ENCODE measurements around the gene AMPH. TPM values are rescaled to one million over a fixed set of nuclear protein-coding genes. Genes with fewer than 3 reads are reported as not detected.
"Not testable (repeated sequence)": the region's sequence is repeated elsewhere in the genome, so short reads cannot be mapped to it uniquely, and the experiment has no call there.

Gene AMPH
- total RNA-seq, 1 donor from 2014 or later, result 9.4 TPM

DNA sequence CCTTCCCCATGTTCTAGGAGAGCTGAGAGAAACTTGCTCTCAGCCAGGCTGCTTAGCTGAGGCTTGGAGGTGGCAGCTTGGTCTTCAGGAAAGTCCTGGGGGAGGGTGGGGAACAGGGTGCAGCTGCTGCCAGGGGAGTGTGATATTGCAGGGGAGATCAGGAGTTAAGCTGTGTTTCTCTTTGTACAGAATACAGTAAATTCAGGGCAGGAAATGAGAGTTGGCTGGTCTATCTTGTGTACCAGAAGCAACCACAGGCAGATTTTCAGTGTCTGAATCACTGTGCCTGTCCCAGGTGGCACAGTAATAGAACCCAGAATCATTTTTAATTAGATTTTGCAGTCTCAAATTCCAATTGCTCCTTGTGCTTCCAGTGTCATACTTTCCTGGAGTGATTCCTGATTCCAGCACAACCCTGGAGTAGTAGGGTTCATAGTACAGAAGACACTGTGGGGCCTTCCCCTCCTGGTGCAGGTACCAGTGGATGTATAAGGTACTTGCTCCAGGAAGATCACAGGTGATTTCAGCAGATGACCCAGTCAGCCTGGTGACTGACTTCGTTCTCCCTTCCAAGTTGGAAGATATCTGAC lies 263.8 kb downstream of the AMPH start:
- H3K27ac ChIP-seq (ENCODE audit: low read depth, low read length), result no peak overlapping the region
- no peaks in the 10 kb centered on the region for H3K27me3 ChIP-seq (ENCODE audit: control insufficient read depth in 3 of 3, insufficient read depth in 3 of 3, low read length in 3 of 3)
- no peaks in the 10 kb centered on the region for H3K36me3 ChIP-seq (ENCODE audit: control insufficient read depth in 3 of 3, insufficient read depth in 3 of 3, low read length in 3 of 3)
- H3K9me3 ChIP-seq (ENCODE audit: control insufficient read depth in 3 of 3, low read length in 3 of 3), result no peaks in the 10 kb centered on the region
- no peak overlapping the region for H3K9ac ChIP-seq (ENCODE audit: low read depth in 1 of 3, low read length in 3 of 3)
- peaks cover 0 to 4% (median 4%) of the 10 kb centered on the region in 3 donors for H3K4me1 ChIP-seq (ENCODE audit: control insufficient read depth in 3 of 3, insufficient read depth in 3 of 3, low read length in 3 of 3)
- H3K4me3 ChIP-seq (ENCODE audit: low read length in 3 of 3), result no peak overlapping the region

- not testable (repeated sequence) for H3K27ac ChIP-seq (ENCODE audit: low read depth, low read length); H3K9me3 ChIP-seq (ENCODE audit: control insufficient read depth in 3 of 3, low read length in 3 of 3); H3K9ac ChIP-seq (ENCODE audit: low read depth in 1 of 3, low read length in 3 of 3); H3K27me3 ChIP-seq (ENCODE audit: control insufficient read depth in 3 of 3, insufficient read depth in 3 of 3, low read length in 3 of 3); H3K36me3 ChIP-seq (ENCODE audit: control insufficient read depth in 3 of 3, insufficient read depth in 3 of 3, low read length in 3 of 3); H3K4me1 ChIP-seq (ENCODE audit: control insufficient read depth in 3 of 3, insufficient read depth in 3 of 3, low read length in 3 of 3); H3K4me3 ChIP-seq (ENCODE audit: low read length in 3 of 3)
These were observed 267.8 kb downstream of the AMPH start for GRCh38 chr7:38363379-38363778.

- H3K9me3 ChIP-seq (ENCODE audit: control insufficient read depth in 3 of 3, low read length in 3 of 3); H3K9ac ChIP-seq (ENCODE audit: low read depth in 1 of 3, low read length in 3 of 3); H3K4me1 ChIP-seq (ENCODE audit: control insufficient read depth in 3 of 3, insufficient read depth in 3 of 3, low read length in 3 of 3); H3K27ac ChIP-seq (ENCODE audit: low read depth, low read length); H3K4me3 ChIP-seq (ENCODE audit: low read length in 3 of 3); H3K36me3 ChIP-seq (ENCODE audit: control insufficient read depth in 3 of 3, insufficient read depth in 3 of 3, low read length in 3 of 3); H3K27me3 ChIP-seq (ENCODE audit: control insufficient read depth in 3 of 3, insufficient read depth in 3 of 3, low read length in 3 of 3): not testable (repeated sequence)
These were observed 268.4 kb downstream of the AMPH start for GRCh38 chr7:38362611-38363237.

DNA sequence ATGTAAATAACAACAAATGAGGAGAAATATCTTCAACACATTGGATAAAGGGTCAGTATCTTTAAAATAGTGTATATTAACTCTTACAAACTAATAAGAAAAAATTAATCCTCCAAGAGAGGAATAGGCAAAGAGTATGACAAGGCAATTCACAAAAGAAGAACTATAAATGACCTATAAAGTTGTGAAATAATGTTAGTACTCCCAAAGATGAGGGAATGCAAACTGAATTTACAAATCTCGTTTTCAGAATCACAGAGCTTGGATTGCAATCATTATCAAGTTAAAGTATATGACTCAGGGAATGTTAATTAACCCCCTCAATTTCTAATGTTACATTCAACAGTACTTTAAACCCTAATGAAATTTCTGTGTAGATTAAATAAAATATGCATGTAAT lies 270.4 kb downstream of the AMPH start:
- Histone ChIP-seq H3K4me1 (ENCODE audit: control insufficient read depth in 3 of 3, insufficient read depth in 3 of 3, low read length in 3 of 3) (no peaks in the 10 kb centered on the region), H3K27me3 (ENCODE audit: control insufficient read depth in 3 of 3, insufficient read depth in 3 of 3, low read length in 3 of 3) (no peaks in the 10 kb centered on the region), H3K4me3 (ENCODE audit: low read length in 3 of 3) (no peak overlapping the region), H3K27ac (ENCODE audit: low read depth, low read length) (no peak overlapping the region), H3K9me3 (ENCODE audit: control insufficient read depth in 3 of 3, low read length in 3 of 3) (no peaks in the 10 kb centered on the region), H3K36me3 (ENCODE audit: control insufficient read depth in 3 of 3, insufficient read depth in 3 of 3, low read length in 3 of 3) (no peaks in the 10 kb centered on the region), H3K9ac (ENCODE audit: low read depth in 1 of 3, low read length in 3 of 3) (no peak overlapping the region)

- H3K9ac ChIP-seq (ENCODE audit: low read depth in 1 of 3, low read length in 3 of 3); H3K9me3 ChIP-seq (ENCODE audit: control insufficient read depth in 3 of 3, low read length in 3 of 3); H3K27ac ChIP-seq (ENCODE audit: low read depth, low read length); H3K27me3 ChIP-seq (ENCODE audit: control insufficient read depth in 3 of 3, insufficient read depth in 3 of 3, low read length in 3 of 3); H3K4me1 ChIP-seq (ENCODE audit: control insufficient read depth in 3 of 3, insufficient read depth in 3 of 3, low read length in 3 of 3); H3K36me3 ChIP-seq (ENCODE audit: control insufficient read depth in 3 of 3, insufficient read depth in 3 of 3, low read length in 3 of 3); H3K4me3 ChIP-seq (ENCODE audit: low read length in 3 of 3): not testable (repeated sequence)
These were observed 272.0 kb downstream of the AMPH start for GRCh38 chr7:38359071-38359601.

DNA sequence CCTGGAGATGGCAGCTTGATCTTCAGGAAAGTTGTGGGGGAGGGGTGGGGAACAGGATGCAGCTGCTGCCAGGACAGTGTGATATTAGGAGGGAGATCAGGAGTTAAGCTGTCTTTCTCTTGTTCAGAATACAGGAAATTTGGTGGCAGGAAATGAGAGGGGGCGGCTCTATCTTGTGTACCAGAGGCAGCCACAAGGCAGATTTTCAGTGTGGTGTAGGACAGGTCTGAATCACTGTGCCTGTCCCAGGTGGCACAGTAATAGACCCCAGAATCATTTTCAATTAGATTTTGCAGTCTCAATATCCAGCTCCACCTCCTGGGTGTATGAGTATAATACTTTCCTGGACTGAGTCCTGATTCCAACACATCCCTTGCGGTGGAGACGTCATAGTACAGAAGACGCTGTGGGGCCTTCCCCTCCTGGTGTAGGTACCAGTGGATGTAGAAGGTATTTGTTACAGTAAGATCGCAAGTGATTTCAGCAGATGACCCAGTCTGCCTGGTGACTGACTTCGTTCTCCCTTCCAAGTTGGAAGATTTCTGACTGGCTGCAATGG lies 272.8 kb downstream of the AMPH start:
- H3K27ac ChIP-seq (ENCODE audit: low read depth, low read length); H3K27me3 ChIP-seq (ENCODE audit: control insufficient read depth in 3 of 3, insufficient read depth in 3 of 3, low read length in 3 of 3); H3K9me3 ChIP-seq (ENCODE audit: control insufficient read depth in 3 of 3, low read length in 3 of 3); H3K36me3 ChIP-seq (ENCODE audit: control insufficient read depth in 3 of 3, insufficient read depth in 3 of 3, low read length in 3 of 3); H3K9ac ChIP-seq (ENCODE audit: low read depth in 1 of 3, low read length in 3 of 3); H3K4me1 ChIP-seq (ENCODE audit: control insufficient read depth in 3 of 3, insufficient read depth in 3 of 3, low read length in 3 of 3); H3K4me3 ChIP-seq (ENCODE audit: low read length in 3 of 3): not testable (repeated sequence)

- H3K36me3 ChIP-seq (ENCODE audit: control insufficient read depth in 3 of 3, insufficient read depth in 3 of 3, low read length in 3 of 3); H3K4me1 ChIP-seq (ENCODE audit: control insufficient read depth in 3 of 3, insufficient read depth in 3 of 3, low read length in 3 of 3); H3K9me3 ChIP-seq (ENCODE audit: control insufficient read depth in 3 of 3, low read length in 3 of 3); H3K4me3 ChIP-seq (ENCODE audit: low read length in 3 of 3); H3K9ac ChIP-seq (ENCODE audit: low read depth in 1 of 3, low read length in 3 of 3); H3K27me3 ChIP-seq (ENCODE audit: control insufficient read depth in 3 of 3, insufficient read depth in 3 of 3, low read length in 3 of 3); H3K27ac ChIP-seq (ENCODE audit: low read depth, low read length): not testable (repeated sequence)
These were observed 276.8 kb downstream of the AMPH start for GRCh38 chr7:38354271-38354851.

DNA sequence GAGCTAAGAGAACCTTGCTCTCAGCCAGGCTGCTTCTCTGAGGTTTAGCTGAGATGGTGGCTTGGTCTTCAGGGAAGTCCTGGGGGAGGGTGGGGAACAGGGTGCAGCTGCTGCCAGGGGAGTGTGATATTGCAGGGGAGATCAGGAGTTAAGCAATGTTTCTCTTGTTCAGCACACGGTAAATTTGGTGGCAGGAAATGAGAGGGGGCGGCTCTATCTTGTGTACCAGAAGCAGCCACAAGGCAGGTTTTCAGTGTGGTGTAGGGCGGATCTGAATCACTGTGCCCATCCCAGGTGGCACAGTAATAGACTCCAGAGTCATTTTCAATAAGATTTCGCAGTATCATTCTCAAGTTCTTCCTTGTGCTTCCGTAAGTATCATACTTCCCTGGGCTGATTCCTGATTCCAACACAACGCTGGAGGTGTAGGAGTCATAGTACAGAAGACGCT lies 277.7 kb downstream of the AMPH start:
- H3K4me3 ChIP-seq (ENCODE audit: low read length in 3 of 3); H3K9me3 ChIP-seq (ENCODE audit: control insufficient read depth in 3 of 3, low read length in 3 of 3); H3K27ac ChIP-seq (ENCODE audit: low read depth, low read length): not testable (repeated sequence)

DNA sequence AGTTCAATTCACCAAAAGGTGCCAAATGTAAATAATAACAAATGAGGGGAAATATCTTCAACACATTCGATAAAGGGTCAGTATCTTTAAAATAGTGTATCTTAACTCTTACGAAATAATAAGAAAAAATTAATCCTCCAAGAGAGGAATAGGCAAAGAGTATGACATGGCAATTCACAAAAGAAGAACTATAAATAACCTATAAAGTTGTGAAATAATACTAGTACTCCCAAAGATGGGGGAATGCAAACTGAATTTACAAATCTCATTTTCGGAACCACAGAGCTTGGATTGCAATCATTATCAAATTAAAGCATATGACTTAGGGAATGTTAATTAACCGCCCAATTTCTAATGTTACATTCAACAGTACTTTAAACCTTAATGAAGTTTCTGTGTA lies 279.6 kb downstream of the AMPH start:
- no peaks in the 10 kb centered on the region for H3K4me1 ChIP-seq (ENCODE audit: control insufficient read depth in 3 of 3, insufficient read depth in 3 of 3, low read length in 3 of 3)
- no peak overlapping the region for H3K27ac ChIP-seq (ENCODE audit: low read depth, low read length)
- no peaks in the 10 kb centered on the region for H3K27me3 ChIP-seq (ENCODE audit: control insufficient read depth in 3 of 3, insufficient read depth in 3 of 3, low read length in 3 of 3)
- H3K9me3 ChIP-seq (ENCODE audit: control insufficient read depth in 3 of 3, low read length in 3 of 3), result no peaks in the 10 kb centered on the region
- H3K4me3 ChIP-seq (ENCODE audit: low read length in 3 of 3), result no peak overlapping the region
- no peak overlapping the region for H3K9ac ChIP-seq (ENCODE audit: low read depth in 1 of 3, low read length in 3 of 3)
- H3K36me3 ChIP-seq (ENCODE audit: control insufficient read depth in 3 of 3, insufficient read depth in 3 of 3, low read length in 3 of 3), result no peaks in the 10 kb centered on the region

More for the DNA sequence above, 277.7 kb downstream of the AMPH start:
- not testable (repeated sequence) for H3K9ac ChIP-seq (ENCODE audit: low read depth in 1 of 3, low read length in 3 of 3); H3K27me3 ChIP-seq (ENCODE audit: control insufficient read depth in 3 of 3, insufficient read depth in 3 of 3, low read length in 3 of 3); H3K36me3 ChIP-seq (ENCODE audit: control insufficient read depth in 3 of 3, insufficient read depth in 3 of 3, low read length in 3 of 3); H3K4me1 ChIP-seq (ENCODE audit: control insufficient read depth in 3 of 3, insufficient read depth in 3 of 3, low read length in 3 of 3)

GRCh38 chr7:38350777-38351176 lies 280.4 kb downstream of the AMPH start:
- not testable (repeated sequence) for H3K9ac ChIP-seq (ENCODE audit: low read depth in 1 of 3, low read length in 3 of 3); H3K27me3 ChIP-seq (ENCODE audit: control insufficient read depth in 3 of 3, insufficient read depth in 3 of 3, low read length in 3 of 3); H3K36me3 ChIP-seq (ENCODE audit: control insufficient read depth in 3 of 3, insufficient read depth in 3 of 3, low read length in 3 of 3); H3K27ac ChIP-seq (ENCODE audit: low read depth, low read length); H3K4me3 ChIP-seq (ENCODE audit: low read length in 3 of 3); H3K9me3 ChIP-seq (ENCODE audit: control insufficient read depth in 3 of 3, low read length in 3 of 3); H3K4me1 ChIP-seq (ENCODE audit: control insufficient read depth in 3 of 3, insufficient read depth in 3 of 3, low read length in 3 of 3)
